ENCODE results near the gene C15orf39. TPM values are rescaled to one million over a fixed set of nuclear protein-coding genes. Genes with fewer than 3 reads are reported as not detected.

C15orf39 gene
- total and polyA plus RNA-seq, 9 of the 15 experiments (the other 6 are each of a cell fraction or from before 2014, with no cell fraction given) = 0.31 to 29.8 (median 4.4) TPM

DNA sequence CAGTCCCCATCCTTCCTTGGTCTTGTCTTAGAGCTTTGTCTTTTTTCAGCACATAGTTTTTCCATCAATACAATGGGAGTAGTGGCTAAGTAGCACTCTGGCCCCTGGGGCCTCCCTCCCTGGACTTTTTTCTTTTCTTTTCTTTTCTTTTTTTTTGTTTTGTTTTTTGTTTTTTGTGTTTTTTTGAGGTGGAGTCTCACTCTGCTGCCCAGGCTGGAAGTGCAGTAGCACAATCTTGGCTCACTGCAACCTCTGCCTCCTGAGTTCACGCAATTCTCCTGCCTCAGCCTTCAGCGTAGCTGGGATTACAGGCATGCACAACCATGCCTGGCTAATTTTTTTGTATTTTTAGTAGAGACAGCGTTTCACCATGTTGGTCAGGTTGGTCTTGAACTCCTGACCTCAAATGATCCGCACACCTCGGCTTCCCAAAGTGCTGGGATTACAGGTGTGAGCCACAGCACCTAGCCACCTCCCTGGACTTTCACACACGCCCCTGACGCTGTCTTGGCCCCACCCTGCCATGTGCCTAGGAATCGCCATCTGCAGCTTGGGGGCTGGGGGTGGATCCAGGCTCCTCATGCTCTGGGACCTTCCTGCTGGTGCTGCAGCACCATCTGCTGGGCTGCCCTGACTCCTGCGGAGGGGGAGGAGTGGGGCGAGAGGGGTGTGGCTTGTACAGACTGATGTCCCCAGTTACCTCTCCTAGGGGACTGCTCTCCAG is 2.8 kb downstream of the C15orf39 start (continued):
- TF ChIP-seq ZBTB40 (IDR thresholded peaks at IDR 0.05) = 0 out of 2 replicates have a peak, but pooled peaks have one; percentile 9
- no peak for TF ChIP-seq ZBTB40 (CRISPR knock-in tag; IDR thresholded peaks at IDR 0.05)
- TF ChIP-seq ZNF384 (IDR thresholded peaks at IDR 0.05; ENCODE audit: low read depth, low read length) = peak; percentile 53; the same call in 1 of the 2 replicates
- TF ChIP-seq ARID4B (CRISPR knock-in tag; IDR thresholded peaks at IDR 0.05) = peak; percentile 92
- TF ChIP-seq, protein P1, sequence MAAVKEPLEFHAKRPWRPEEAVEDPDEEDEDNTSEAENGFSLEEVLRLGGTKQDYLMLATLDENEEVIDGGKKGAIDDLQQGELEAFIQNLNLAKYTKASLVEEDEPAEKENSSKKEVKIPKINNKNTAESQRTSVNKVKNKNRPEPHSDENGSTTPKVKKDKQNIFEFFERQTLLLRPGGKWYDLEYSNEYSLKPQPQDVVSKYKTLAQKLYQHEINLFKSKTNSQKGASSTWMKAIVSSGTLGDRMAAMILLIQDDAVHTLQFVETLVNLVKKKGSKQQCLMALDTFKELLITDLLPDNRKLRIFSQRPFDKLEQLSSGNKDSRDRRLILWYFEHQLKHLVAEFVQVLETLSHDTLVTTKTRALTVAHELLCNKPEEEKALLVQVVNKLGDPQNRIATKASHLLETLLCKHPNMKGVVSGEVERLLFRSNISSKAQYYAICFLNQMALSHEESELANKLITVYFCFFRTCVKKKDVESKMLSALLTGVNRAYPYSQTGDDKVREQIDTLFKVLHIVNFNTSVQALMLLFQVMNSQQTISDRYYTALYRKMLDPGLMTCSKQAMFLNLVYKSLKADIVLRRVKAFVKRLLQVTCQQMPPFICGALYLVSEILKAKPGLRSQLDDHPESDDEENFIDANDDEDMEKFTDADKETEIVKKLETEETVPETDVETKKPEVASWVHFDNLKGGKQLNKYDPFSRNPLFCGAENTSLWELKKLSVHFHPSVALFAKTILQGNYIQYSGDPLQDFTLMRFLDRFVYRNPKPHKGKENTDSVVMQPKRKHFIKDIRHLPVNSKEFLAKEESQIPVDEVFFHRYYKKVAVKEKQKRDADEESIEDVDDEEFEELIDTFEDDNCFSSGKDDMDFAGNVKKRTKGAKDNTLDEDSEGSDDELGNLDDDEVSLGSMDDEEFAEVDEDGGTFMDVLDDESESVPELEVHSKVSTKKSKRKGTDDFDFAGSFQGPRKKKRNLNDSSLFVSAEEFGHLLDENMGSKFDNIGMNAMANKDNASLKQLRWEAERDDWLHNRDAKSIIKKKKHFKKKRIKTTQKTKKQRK (IDR thresholded peaks at IDR 0.05; ENCODE audit: borderline replicate concordance, low read depth, low read length) = no peak
- no peak for TF ChIP-seq PHF21A (IDR thresholded peaks at IDR 0.05; ENCODE audit: borderline replicate concordance, low read depth)
- peak; percentile 40; the same call in 1 of the 2 replicates for TF ChIP-seq MIER1 (IDR thresholded peaks at IDR 0.05; ENCODE audit: low read depth)
- peak; percentile 72; the same call in 1 of the 2 replicates for TF ChIP-seq JUN (IDR thresholded peaks at IDR 0.05; ENCODE audit: borderline replicate concordance, low read depth, low read length)
- TF ChIP-seq JUN (CRISPR knock-in tag; IDR thresholded peaks at IDR 0.05; ENCODE audit: borderline replicate concordance) = no peak
- no peak for TF ChIP-seq HMG20B (CRISPR knock-in tag; IDR thresholded peaks at IDR 0.05)
